ENCODE data around the gene PPEF1.

PPEF1 gene

DNA sequence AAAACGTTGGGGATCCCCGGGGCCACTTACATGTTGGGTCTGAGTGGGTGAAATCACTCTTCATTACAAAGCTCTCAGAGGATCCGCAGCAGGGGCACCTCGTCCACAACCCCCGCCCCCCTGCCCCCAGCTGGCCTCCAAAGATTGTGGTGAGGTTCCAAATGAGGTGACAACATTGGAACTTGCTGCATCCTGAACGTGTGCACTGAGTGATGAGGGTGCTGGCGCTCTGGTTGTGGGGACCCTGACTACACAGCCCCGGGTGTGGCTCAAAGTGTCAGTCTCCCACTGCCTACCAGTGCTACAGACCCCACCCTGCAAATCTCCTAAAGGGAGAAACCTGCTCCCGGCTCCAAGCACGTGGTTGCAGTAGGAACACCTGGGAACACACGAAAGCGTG is 164.5 kb downstream of the PPEF1 start:
- TF ChIP-seq CTCF (IDR thresholded peaks at IDR 0.05; ENCODE audit: insufficient read depth, low read depth, low read length, missing control alignments): no peak
- H3K4me3 ChIP-seq (ENCODE audit: low read length): no peak overlapping the region
- DNase-seq (ENCODE audit: low read depth): no peak

DNA sequence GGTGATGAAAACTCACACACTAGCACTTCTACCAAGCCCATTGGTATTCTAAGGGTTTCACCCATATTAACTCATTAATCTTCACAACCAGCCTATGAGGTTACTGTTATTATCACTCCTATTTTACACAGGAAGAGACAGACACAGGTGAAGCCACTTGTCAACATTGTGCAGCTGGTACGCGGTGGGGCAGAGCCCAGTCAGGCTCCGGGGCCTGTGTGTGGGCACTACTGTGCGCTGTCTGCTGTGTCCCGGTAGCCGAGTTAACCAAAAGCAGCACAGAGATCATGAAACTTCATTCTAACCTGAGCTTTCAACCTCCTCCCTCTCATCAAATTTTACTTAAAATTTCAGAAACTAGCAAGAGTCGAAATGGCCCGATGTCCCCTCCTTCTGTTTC is 165.2 kb downstream of the PPEF1 start:
- no peak overlapping the region for H3K4me3 ChIP-seq (ENCODE audit: low read length)
- TF ChIP-seq CTCF (IDR thresholded peaks at IDR 0.05; ENCODE audit: insufficient read depth, low read depth, low read length, missing control alignments): no peak
- DNase-seq (ENCODE audit: low read depth): no peak

DNA sequence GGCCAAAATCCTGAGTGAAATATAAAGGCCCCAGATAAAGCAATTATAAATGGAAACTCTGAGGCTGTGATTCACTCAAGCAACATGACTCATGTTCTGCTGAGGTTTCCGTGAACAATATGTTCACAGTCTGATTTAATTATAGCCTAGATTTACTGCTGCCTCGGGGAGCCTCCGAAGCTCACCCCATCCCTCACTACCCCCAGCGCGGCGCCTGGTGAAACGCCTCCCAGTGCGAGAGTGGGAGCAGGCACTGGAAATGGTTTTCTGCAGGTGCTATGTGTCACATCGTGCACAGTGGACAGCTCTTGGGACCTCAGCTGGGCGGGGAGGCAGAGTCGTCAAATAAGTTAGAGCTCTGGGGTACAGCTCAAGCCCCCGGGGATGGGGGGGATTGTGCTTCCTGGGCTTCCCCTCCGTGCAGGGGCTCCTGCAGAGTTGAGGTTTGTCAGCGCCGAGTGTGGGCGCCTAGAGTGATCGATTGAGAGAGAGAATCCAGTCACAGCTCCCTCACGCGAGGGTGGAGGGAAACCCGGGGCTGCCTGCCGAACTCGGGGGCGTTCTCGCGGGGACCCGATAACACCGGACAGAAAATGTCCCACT is 165.8 kb downstream of the PPEF1 start:
- DNase-seq (ENCODE audit: low read depth): peak; percentile 61
- no peak overlapping the region for H3K4me3 ChIP-seq (ENCODE audit: low read length)
- no peak for TF ChIP-seq CTCF (IDR thresholded peaks at IDR 0.05; ENCODE audit: insufficient read depth, low read depth, low read length, missing control alignments)

GRCh38 chrX:18873836-18874235 is 166.4 kb downstream of the PPEF1 start:
- no peak for DNase-seq (ENCODE audit: low read depth)
- H3K4me3 ChIP-seq (ENCODE audit: low read length): no peak overlapping the region
- TF ChIP-seq CTCF (IDR thresholded peaks at IDR 0.05; ENCODE audit: insufficient read depth, low read depth, low read length, missing control alignments): no peak

GRCh38 chrX:18874560-18875255 is 167.3 kb downstream of the PPEF1 start:
- TF ChIP-seq CTCF (IDR thresholded peaks at IDR 0.05; ENCODE audit: insufficient read depth, low read depth, low read length, missing control alignments): no peak
- DNase-seq (ENCODE audit: low read depth): no peak
- H3K4me3 ChIP-seq (ENCODE audit: low read length): no peak overlapping the region

- no peak for DNase-seq (ENCODE audit: low read depth)
- no peak overlapping the region for H3K4me3 ChIP-seq (ENCODE audit: low read length)
- no peak for TF ChIP-seq CTCF (IDR thresholded peaks at IDR 0.05; ENCODE audit: insufficient read depth, low read depth, low read length, missing control alignments)
These were observed 167.9 kb downstream of the PPEF1 start for GRCh38 chrX:18875256-18875878.
